ENCODE results near the gene TMA7B. TPM values are rescaled to one million over a fixed set of nuclear protein-coding genes. Genes with fewer than 3 reads are reported as not detected.

TMA7B gene
- total and polyA plus RNA-seq, 2 of the 4 experiments (the other 2 are of a cell fraction), result not detected

DNA sequence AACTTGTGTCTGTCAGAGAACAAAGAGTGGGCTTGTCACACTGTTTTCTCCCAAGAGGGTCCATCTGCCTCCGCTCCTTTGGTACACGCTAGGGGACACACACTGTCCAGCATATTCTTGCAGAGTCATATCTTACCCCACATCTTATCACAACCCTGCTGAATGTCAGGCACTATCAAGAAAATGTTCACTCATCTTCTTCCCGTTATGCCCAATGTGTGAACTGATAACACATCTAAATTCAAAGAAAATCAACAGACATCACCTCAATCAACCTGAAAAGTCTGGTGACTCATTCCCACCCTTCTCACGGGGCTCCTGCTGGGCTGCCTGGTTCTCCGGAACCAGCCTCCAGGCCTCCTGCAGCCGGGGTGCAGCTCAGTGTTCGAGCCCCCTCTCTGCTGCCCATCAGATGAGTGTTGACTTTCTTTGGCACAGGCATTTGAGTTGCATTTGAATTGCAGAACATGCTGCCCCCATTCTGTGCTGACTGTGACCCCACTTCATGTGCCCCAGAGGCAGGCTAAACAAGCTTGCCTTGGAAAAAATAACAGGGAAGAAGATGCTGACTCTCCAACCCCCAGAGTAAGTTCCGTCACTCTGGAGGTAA, 40.0 kb upstream of the TMA7B start:
- CTCF ChIA-PET, result no interaction called here
- intact Hi-C loops (cut with micrococcal nuclease) (no loop called here), in situ Hi-C loops (cut with MboI; ENCODE audit: low sequenced_read_pairs) (no loop called here), dilution Hi-C loops (cut with HindIII; ENCODE audit: low sequenced_read_pairs, unreplicated experiment) (no loop called here)
- Histone ChIP-seq H2BK5ac (ENCODE audit: low read depth, low read length, poor library complexity, severe bottlenecking) (no peak overlapping the region), H3K27ac (ENCODE audit: insufficient read depth, low read length) (no peak overlapping the region), H2AFZ (replicated peaks; ENCODE audit: low read length, poor library complexity) (no peak overlapping the region), H3K4me2 (ENCODE audit: low read depth, low read length) (no peak overlapping the region), H3K9me3 (ENCODE audit: control insufficient read depth, insufficient read depth, low read length) (no peaks in the 10 kb centered on the region), H3K4ac (ENCODE audit: low read depth, low read length) (no peak overlapping the region), H2AK5ac (ENCODE audit: low read depth, low read length) (no peak overlapping the region), H3K23ac (ENCODE audit: low read depth, low read length) (no peak overlapping the region), H2AK9ac (replicated peaks; ENCODE audit: low read depth, low read length, poor library complexity) (no peak overlapping the region), H2BK15ac (ENCODE audit: low read depth, low read length) (no peak overlapping the region), H3K36me3 (ENCODE audit: control insufficient read depth, insufficient read depth, low read length) (no peaks in the 10 kb centered on the region), H2BK20ac (ENCODE audit: low read depth, low read length) (no peak overlapping the region), H3K27me3 (ENCODE audit: control insufficient read depth, insufficient read depth, low read length) (peaks cover 68% of the 10 kb centered on the region), H4K8ac (ENCODE audit: low read depth in 2 of 2, low read length in 2 of 2) (no peak overlapping the region), H3K9ac (ENCODE audit: low read depth, low read length) (no peak overlapping the region), H3K79me1 (ENCODE audit: low read depth in 1 of 2, low read length in 2 of 2) (no peaks in the 10 kb centered on the region), H4K5ac (ENCODE audit: low read depth, low read length) (no peak overlapping the region), H3K56ac (ENCODE audit: extremely low read depth, insufficient read depth, low read length) (no peak overlapping the region), H3K9me1 (ENCODE audit: insufficient read depth, low read length) (no peaks in the 10 kb centered on the region), H3K4me1 (ENCODE audit: control insufficient read depth, insufficient read depth, low read length) (no peaks in the 10 kb centered on the region), H2BK120ac (ENCODE audit: low read depth, low read length) (no peak overlapping the region), H3K4me3 (ENCODE audit: insufficient read depth, low read depth, low read length) (no peak overlapping the region), H3K14ac (replicated peaks; ENCODE audit: low read depth, low read length) (no peak overlapping the region), H4K91ac (ENCODE audit: insufficient read depth, low read depth, low read length) (no peak overlapping the region), H3K18ac (ENCODE audit: low read depth, low read length) (no peak overlapping the region), H4K20me1 (ENCODE audit: insufficient read depth, low read length) (no peaks in the 10 kb centered on the region)
- no peak for DNase-seq
- no peak for TF ChIP-seq FOS (IDR thresholded peaks at IDR 0.05; ENCODE audit: low read depth, low read length)
- no peak for TF ChIP-seq MAZ (IDR thresholded peaks at IDR 0.05; ENCODE audit: borderline replicate concordance, low read depth, low read length)
- TF ChIP-seq SMC3 (IDR thresholded peaks at IDR 0.05; ENCODE audit: low read depth, low read length), result no peak
- no peak for TF ChIP-seq RCOR1 (IDR thresholded peaks at IDR 0.05; ENCODE audit: insufficient replicate concordance, low read length)
- TF ChIP-seq CHD1 (IDR thresholded peaks at IDR 0.05; ENCODE audit: low read depth, low read length), result no peak
- TF ChIP-seq POLR2A (IDR thresholded peaks at IDR 0.05; ENCODE audit: low read depth, low read length), result no peak
- TF ChIP-seq, protein P1, sequence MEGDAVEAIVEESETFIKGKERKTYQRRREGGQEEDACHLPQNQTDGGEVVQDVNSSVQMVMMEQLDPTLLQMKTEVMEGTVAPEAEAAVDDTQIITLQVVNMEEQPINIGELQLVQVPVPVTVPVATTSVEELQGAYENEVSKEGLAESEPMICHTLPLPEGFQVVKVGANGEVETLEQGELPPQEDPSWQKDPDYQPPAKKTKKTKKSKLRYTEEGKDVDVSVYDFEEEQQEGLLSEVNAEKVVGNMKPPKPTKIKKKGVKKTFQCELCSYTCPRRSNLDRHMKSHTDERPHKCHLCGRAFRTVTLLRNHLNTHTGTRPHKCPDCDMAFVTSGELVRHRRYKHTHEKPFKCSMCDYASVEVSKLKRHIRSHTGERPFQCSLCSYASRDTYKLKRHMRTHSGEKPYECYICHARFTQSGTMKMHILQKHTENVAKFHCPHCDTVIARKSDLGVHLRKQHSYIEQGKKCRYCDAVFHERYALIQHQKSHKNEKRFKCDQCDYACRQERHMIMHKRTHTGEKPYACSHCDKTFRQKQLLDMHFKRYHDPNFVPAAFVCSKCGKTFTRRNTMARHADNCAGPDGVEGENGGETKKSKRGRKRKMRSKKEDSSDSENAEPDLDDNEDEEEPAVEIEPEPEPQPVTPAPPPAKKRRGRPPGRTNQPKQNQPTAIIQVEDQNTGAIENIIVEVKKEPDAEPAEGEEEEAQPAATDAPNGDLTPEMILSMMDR (conservative IDR thresholded peaks at IDR 0.05; ENCODE audit: low read depth, low read length), result no peak
- TF ChIP-seq RFX5 (IDR thresholded peaks at IDR 0.05; ENCODE audit: low read depth, low read length), result no peak
- no peak for TF ChIP-seq CEBPB (IDR thresholded peaks at IDR 0.05; ENCODE audit: low read depth, low read length)
- TF ChIP-seq, protein P2, sequence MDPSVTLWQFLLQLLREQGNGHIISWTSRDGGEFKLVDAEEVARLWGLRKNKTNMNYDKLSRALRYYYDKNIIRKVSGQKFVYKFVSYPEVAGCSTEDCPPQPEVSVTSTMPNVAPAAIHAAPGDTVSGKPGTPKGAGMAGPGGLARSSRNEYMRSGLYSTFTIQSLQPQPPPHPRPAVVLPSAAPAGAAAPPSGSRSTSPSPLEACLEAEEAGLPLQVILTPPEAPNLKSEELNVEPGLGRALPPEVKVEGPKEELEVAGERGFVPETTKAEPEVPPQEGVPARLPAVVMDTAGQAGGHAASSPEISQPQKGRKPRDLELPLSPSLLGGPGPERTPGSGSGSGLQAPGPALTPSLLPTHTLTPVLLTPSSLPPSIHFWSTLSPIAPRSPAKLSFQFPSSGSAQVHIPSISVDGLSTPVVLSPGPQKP (IDR thresholded peaks at IDR 0.05; ENCODE audit: borderline replicate concordance, low read depth, low read length), result no peak
- TF ChIP-seq MXI1 (IDR thresholded peaks at IDR 0.05; ENCODE audit: borderline replicate concordance, low read depth, low read length), result no peak
- TF ChIP-seq MAFK (IDR thresholded peaks at IDR 0.05; ENCODE audit: low read depth, low read length), result no peak
- no peak for TF ChIP-seq BHLHE40 (IDR thresholded peaks at IDR 0.05; ENCODE audit: low read depth, low read length)
- TF ChIP-seq, protein P3, sequence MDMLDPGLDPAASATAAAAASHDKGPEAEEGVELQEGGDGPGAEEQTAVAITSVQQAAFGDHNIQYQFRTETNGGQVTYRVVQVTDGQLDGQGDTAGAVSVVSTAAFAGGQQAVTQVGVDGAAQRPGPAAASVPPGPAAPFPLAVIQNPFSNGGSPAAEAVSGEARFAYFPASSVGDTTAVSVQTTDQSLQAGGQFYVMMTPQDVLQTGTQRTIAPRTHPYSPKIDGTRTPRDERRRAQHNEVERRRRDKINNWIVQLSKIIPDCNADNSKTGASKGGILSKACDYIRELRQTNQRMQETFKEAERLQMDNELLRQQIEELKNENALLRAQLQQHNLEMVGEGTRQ (IDR thresholded peaks at IDR 0.05; ENCODE audit: low read depth, low read length), result no peak
- TF ChIP-seq RAD21 (IDR thresholded peaks at IDR 0.05; ENCODE audit: low read length), result no peak
- no peak for TF ChIP-seq NFE2L2 (IDR thresholded peaks at IDR 0.05; ENCODE audit: low read depth, low read length)
- ATAC-seq (ENCODE audit: low read depth), result no peak
- 74% methylated on average over 6 of the region's 8 CpGs; no CpG with 5 or more reads in 1 of the 2 experiments for WGBS, 2 experiments (ENCODE audit: extremely low coverage in 2 of 2, insufficient read length in 1 of 2)
- POLR2A ChIA-PET (ENCODE audit: unreplicated experiment), result no interaction called here
- no TSS peak for BruUV-seq (replicated peaks)
